ENCODE data around the gene CCNI. TPM values are rescaled to one million over a fixed set of nuclear protein-coding genes. Genes with fewer than 3 reads are reported as not detected.

CCNI gene
- total RNA-seq, 1 donor: 190 TPM

DNA sequence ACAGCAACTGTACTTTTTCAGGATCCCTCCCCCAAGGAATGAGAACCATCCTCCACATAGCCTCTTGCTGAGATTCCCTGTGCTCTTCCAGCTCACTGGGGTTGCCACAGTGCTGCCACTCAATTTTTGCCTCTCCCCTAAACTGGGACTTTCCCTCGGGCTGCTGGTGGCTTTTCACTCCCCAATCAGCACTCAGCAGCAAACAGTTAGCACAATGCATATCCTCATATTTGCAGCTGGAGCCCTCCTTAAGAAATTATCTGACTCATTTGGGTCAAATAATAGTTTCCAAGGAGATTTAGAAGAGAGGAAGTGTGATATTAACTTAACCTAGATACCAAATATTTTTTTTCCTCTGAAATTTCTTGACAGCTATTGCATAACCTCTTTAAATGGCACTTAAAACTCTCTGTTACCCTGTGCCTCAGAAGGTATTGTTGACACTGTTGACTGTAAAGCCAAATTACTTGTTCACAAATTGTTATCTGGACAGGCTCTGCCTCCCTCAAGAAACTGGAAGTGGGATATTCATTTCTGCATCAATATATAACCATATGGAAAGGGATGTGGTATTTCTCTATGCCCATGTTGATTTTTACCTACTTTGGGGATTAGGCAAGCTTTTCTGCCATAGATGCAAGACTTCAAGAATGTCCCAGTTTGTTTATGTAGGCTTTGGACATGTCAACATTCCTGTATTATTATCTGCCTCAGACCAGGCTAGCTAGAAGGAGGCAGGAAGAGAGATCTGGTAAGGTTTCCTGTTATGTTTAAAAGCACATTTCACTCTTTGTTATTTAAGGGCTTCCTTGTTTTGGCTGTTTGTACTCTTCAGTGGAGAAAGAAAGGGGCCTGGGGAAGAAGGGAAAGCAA lies 68.2 kb downstream of the CCNI start:
- TF ChIP-seq, protein P1, sequence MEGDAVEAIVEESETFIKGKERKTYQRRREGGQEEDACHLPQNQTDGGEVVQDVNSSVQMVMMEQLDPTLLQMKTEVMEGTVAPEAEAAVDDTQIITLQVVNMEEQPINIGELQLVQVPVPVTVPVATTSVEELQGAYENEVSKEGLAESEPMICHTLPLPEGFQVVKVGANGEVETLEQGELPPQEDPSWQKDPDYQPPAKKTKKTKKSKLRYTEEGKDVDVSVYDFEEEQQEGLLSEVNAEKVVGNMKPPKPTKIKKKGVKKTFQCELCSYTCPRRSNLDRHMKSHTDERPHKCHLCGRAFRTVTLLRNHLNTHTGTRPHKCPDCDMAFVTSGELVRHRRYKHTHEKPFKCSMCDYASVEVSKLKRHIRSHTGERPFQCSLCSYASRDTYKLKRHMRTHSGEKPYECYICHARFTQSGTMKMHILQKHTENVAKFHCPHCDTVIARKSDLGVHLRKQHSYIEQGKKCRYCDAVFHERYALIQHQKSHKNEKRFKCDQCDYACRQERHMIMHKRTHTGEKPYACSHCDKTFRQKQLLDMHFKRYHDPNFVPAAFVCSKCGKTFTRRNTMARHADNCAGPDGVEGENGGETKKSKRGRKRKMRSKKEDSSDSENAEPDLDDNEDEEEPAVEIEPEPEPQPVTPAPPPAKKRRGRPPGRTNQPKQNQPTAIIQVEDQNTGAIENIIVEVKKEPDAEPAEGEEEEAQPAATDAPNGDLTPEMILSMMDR (IDR thresholded peaks at IDR 0.05; ENCODE audit: insufficient read depth, low read length): no peak
- DNase-seq (ENCODE audit: low read depth): peak; percentile 72

DNA sequence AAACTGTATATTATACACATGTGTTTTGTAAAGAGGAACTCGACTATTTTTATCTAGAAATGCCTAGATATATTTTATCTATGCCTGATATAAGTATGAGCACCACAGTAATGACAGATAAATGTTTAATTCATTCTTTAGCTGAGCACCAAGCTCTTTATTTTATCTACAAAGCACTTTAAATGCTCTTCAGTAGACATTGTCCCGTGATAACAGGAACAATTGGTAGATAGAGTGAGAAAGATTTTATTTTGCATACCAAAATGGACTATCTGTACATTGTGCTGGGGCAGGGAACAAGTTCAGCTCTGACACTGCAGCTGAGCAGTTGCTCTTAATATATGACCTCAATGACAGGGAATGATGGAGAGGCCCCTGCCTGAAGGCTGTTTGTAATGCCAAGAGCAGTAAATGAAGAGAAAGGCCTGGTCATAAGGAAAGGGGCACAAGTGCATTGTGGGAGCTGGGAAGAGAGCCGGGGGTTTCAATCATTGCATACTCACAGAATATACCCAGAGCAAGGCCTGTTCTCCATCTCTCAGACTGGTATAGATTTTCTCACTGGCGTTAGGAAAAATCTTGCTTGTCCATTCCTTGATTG lies 68.9 kb downstream of the CCNI start:
- TF ChIP-seq, protein P1 (IDR thresholded peaks at IDR 0.05; ENCODE audit: insufficient read depth, low read length): no peak

More for the DNA sequence above, 68.2 kb downstream of the CCNI start:
- no peak overlapping the region for H3K4me3 ChIP-seq (ENCODE audit: low read depth, low read length)

DNA sequence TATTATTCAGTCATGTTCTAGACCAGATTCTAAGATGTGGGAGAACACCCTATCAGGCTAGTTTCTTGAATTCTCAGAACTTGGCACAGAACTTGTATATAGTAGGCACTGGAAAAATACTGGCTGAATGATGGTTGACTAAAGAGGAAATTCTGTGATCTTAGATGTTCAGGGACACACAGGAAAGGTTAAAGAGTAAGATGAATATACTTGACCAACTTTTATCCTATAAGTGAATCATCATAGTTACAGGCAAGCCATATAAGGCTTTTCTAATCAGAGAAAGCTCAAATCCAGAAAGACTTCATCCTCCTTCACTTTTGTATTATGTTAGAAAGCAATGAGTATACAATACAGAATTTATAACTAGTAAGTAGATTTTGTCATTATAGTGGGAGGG lies 72.4 kb downstream of the CCNI start:
- TF ChIP-seq, protein P1 (IDR thresholded peaks at IDR 0.05; ENCODE audit: insufficient read depth, low read length): no peak
- no peak overlapping the region for H3K4me3 ChIP-seq (ENCODE audit: low read depth, low read length)
- no peak for DNase-seq (ENCODE audit: low read depth)

More for the DNA sequence above, 68.9 kb downstream of the CCNI start:
- no peak for DNase-seq (ENCODE audit: low read depth)
- no peak overlapping the region for H3K4me3 ChIP-seq (ENCODE audit: low read depth, low read length)

DNA sequence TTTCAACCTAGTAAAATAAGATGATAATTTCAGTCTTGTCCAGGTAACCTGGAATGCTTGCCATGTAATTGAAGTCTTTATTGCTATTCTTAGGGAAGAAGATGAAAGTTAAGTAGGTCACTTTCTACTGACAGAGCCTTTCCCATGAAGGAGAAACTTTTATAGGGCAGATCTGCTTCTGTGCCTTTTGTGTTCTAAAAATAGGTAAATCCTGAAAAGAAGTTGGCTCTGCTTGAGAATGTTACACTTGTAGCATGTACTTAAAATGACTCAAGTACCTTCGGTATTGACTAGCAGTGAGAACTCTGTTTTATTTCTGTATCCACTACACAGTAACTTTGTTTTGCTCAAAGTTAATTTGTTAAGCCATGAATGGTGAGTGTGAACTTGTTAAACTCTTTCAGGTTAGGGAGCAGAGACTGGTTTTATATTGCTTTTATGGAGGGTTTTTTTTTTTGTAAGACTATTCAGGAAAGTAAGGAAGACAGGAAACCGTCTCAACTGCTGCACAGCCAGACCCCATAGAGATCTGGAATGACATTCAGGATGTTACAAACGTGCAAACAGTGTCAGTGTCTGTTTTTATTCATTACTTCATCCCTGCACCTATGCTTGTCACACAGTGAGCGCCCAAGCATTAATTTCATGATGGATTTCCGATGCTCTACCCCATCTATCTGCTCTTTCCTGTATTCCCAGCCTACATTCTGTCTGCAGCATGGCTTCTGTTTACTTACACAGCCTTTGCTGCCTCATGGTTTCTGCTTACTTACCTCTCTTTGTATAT lies 73.3 kb downstream of the CCNI start:
- H3K4me3 ChIP-seq (ENCODE audit: low read depth, low read length): no peak overlapping the region
- TF ChIP-seq, protein P1 (IDR thresholded peaks at IDR 0.05; ENCODE audit: insufficient read depth, low read length): no peak
- no peak for DNase-seq (ENCODE audit: low read depth)

DNA sequence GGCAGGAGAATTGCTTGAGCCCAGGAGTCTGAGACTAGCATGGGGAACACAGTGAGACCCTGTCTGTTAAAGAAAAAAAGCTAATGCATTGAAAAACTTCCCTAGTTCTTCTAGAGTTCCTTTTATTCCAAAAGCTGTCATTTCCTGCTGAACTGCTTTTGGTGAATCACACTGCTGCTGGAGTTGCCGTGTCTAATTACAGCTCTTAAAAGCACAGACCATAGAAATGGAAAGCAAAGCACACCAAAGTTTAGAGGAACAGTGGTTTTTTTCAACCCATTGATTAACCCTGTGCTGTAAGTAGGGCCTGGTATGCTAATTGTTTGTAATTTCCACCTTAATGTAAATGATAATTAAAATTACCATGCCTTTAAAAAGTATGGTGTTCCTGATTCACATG lies 73.9 kb downstream of the CCNI start:
- TF ChIP-seq, protein P1 (IDR thresholded peaks at IDR 0.05; ENCODE audit: insufficient read depth, low read length): no peak
- DNase-seq (ENCODE audit: low read depth): peak; percentile 56
- H3K4me3 ChIP-seq (ENCODE audit: low read depth, low read length): no peak overlapping the region

DNA sequence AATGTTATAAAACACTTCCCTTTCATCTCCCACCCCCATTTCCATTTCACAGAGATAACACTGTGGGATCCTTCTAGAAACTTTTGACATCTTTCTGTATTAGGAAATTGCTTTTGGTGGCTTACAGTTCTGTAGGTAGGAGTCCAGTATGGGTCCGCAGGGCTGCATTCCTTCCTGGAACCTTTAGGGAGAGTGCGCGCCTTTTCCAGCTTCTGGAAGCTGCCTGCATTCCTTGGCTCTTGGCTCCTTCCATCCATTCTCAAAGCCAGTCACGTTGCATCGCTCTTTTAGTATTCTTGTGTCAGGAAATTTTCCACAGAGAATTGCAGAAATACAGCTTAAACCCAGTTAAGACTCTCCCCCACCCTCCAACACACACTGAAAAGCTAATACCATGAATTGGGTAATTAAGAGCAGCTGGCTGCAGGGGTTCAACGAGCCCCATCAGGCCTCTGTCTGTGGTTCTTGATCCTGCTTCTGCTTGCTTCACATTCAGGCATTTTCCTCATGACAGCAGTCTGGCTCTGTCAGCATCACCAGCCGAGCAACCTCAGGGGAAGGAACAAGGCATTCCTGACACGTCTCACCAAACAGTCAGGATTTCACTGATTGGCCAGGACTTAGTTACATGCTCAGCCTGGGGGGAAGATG lies 77.4 kb downstream of the CCNI start:
- DNase-seq (ENCODE audit: low read depth): peak; percentile 71
- H3K4me3 ChIP-seq (ENCODE audit: low read depth, low read length): no peak overlapping the region
- TF ChIP-seq, protein P1 (IDR thresholded peaks at IDR 0.05; ENCODE audit: insufficient read depth, low read length): no peak

Measured in fibroblast of the aortic adventitia (primary cell).